ENCODE results near the gene MRPL9. TPM values are rescaled to one million over a fixed set of nuclear protein-coding genes. Genes with fewer than 3 reads are reported as not detected.
A peak's percentile ranks its signal among the peaks of the same experiment; 100 is the strongest.

The MRPL9 gene
- total and polyA plus RNA-seq, 12 donors, result 39.9 to 57.7 (median 48.1) TPM

- no peaks in the 10 kb centered on the region for H3K27me3 ChIP-seq
- H3K4me3 ChIP-seq, result no peak overlapping the region
- intact Hi-C loops (cut with DNase I), result loop anchor here in 1 of 10 donors (10.0 kb wide), 1 partner anchor 46 kb away; the partner anchor contains the start of gene LINGO4
- DNase-seq, result no peak
- no peaks in the 10 kb centered on the region for H3K9me3 ChIP-seq
- ATAC-seq, result no peak
- no peak for TF ChIP-seq CTCF (IDR thresholded peaks at IDR 0.05)
- peaks cover 0 to 14% (median 11%) of the 10 kb centered on the region in 9 donors for H3K4me1 ChIP-seq
- peaks cover 0 to 66% (median 30%) of the 10 kb centered on the region in 9 donors for H3K36me3 ChIP-seq
- H3K27ac ChIP-seq, result no peak overlapping the region
Observed at GRCh38 chr1:151759241-151759640, 4.1 kb downstream of the MRPL9 start.

GRCh38 chr1:151756291-151756690, 7.0 kb downstream of the MRPL9 start:
- WGBS, 2 donors, result 77 to 86% methylated on average over 1 of the region's 1 CpG
- no peaks in the 10 kb centered on the region for H3K27me3 ChIP-seq
- peaks cover 0 to 54% (median 25%) of the 10 kb centered on the region in 9 donors for H3K36me3 ChIP-seq

GRCh38 chr1:151741516-151741915, 21.8 kb downstream of the MRPL9 start:
- no peak overlapping the region for H3K27ac ChIP-seq
- H3K27me3 ChIP-seq, result peaks cover 0 to 9% (median 0%) of the 10 kb centered on the region in 7 donors
- H3K36me3 ChIP-seq, result no peaks in the 10 kb centered on the region
- no peaks in the 10 kb centered on the region for H3K4me1 ChIP-seq
- H3K4me3 ChIP-seq, result no peak overlapping the region
- H3K9me3 ChIP-seq, result peaks cover 0 to 16% (median 0%) of the 10 kb centered on the region in 11 donors
- no peak for DNase-seq
- WGBS, 2 donors, result 85% methylated on average over 4 of the region's 4 CpGs
- ATAC-seq, result no peak
- TF ChIP-seq CTCF (IDR thresholded peaks at IDR 0.05), result no peak
- intact Hi-C loops (cut with DNase I), result loop anchor here in 1 of 10 donors (5.0 kb wide), 1 partner anchor 204 kb away; no protein-coding TSS in a partner anchor

More at GRCh38 chr1:151756291-151756690, 7.0 kb downstream of the MRPL9 start:
- no peak for TF ChIP-seq CTCF (IDR thresholded peaks at IDR 0.05)
- intact Hi-C loops (cut with DNase I), result loop anchor here in 1 of 10 donors (10.0 kb wide), 1 partner anchor 49 kb away; the partner anchor contains the start of gene LINGO4
- Histone ChIP-seq H3K4me3 (no peak overlapping the region), H3K27ac (no peak overlapping the region), H3K9me3 (no peaks in the 10 kb centered on the region), H3K4me1 (no peaks in the 10 kb centered on the region)
- ATAC-seq (no peak), DNase-seq (no peak)

- Histone ChIP-seq H3K27ac (no peak overlapping the region), H3K27me3 (no peaks in the 10 kb centered on the region), H3K9me3 (peaks cover 0 to 16% (median 0%) of the 10 kb centered on the region in 11 donors), H3K36me3 (no peaks in the 10 kb centered on the region), H3K4me1 (peaks cover 0 to 5% (median 0%) of the 10 kb centered on the region in 9 donors), H3K4me3 (no peak overlapping the region)
- TF ChIP-seq CTCF (IDR thresholded peaks at IDR 0.05), result no peak
- WGBS, 2 donors, result 63 to 64% methylated on average over 3 of the region's 3 CpGs
- ATAC-seq, result peak in 1 of 8 donors; percentile 50
- DNase-seq, result no peak
- intact Hi-C loops (cut with DNase I), result loop anchor here (5.0 to 10.0 kb wide), 9 partner anchors 47 to 297 kb away; partner anchors contain the start of gene RORC (in 1 of the 10)
Observed at GRCh38 chr1:151739590-151740355, 23.5 kb downstream of the MRPL9 start.
